ENCODE measurements around the gene CCNA1. TPM values are rescaled to one million over a fixed set of nuclear protein-coding genes. Genes with fewer than 3 reads are reported as not detected.

The CCNA1 gene
- total RNA-seq (ENCODE audit: low replicate concordance) = 0.09 TPM in 1 of 2 replicates, not detected in the other

GRCh38 chr13:36432106-36432544 is at the start of gene CCNA1:
TSS of gene CCNA1 (plus strand) at chr13:36432495. CDS start at chr13:36433057, 562 bp downstream.
- TF ChIP-seq CTCF (IDR thresholded peaks at IDR 0.05; ENCODE audit: insufficient read depth, low read length) = no peak
- no peak for DNase-seq (ENCODE audit: low read depth)

GRCh38 chr13:36385489-36385888 is 46.8 kb upstream of the CCNA1 start:
- H3K4me3 ChIP-seq (ENCODE audit: low read depth, low read length) = no peak overlapping the region
- TF ChIP-seq CTCF (IDR thresholded peaks at IDR 0.05; ENCODE audit: insufficient read depth, low read length) = no peak
- DNase-seq (ENCODE audit: low read depth) = peak; percentile 41

More at GRCh38 chr13:36432106-36432544, at the start of gene CCNA1:
- H3K4me3 ChIP-seq (ENCODE audit: low read depth, low read length) = peak within 1 kb of the TSS; percentile 58

- TF ChIP-seq CTCF (IDR thresholded peaks at IDR 0.05; ENCODE audit: insufficient read depth, low read length) = peak; percentile 71
- no peak overlapping the region for H3K4me3 ChIP-seq (ENCODE audit: low read depth, low read length)
- peak; percentile 89 for DNase-seq (ENCODE audit: low read depth)
Measured at GRCh38 chr13:36395280-36395679, 37.0 kb upstream of the CCNA1 start.

GRCh38 chr13:36405151-36405550 is 27.1 kb upstream of the CCNA1 start:
- no peak for DNase-seq (ENCODE audit: low read depth)
- no peak overlapping the region for H3K4me3 ChIP-seq (ENCODE audit: low read depth, low read length)
- TF ChIP-seq CTCF (IDR thresholded peaks at IDR 0.05; ENCODE audit: insufficient read depth, low read length) = no peak

GRCh38 chr13:36412736-36413135 is 19.6 kb upstream of the CCNA1 start:
- TF ChIP-seq CTCF (IDR thresholded peaks at IDR 0.05; ENCODE audit: insufficient read depth, low read length) = no peak
- peak; percentile 95 for DNase-seq (ENCODE audit: low read depth)
- H3K4me3 ChIP-seq (ENCODE audit: low read depth, low read length) = no peak overlapping the region

- H3K4me3 ChIP-seq (ENCODE audit: low read depth, low read length) = no peak overlapping the region
- no peak for TF ChIP-seq CTCF (IDR thresholded peaks at IDR 0.05; ENCODE audit: insufficient read depth, low read length)
- DNase-seq (ENCODE audit: low read depth) = peak; percentile 57
Measured at GRCh38 chr13:36413161-36413560, 19.1 kb upstream of the CCNA1 start.

GRCh38 chr13:36414461-36414860 is 17.8 kb upstream of the CCNA1 start:
- no peak for DNase-seq (ENCODE audit: low read depth)
- TF ChIP-seq CTCF (IDR thresholded peaks at IDR 0.05; ENCODE audit: insufficient read depth, low read length) = no peak
- H3K4me3 ChIP-seq (ENCODE audit: low read depth, low read length) = no peak overlapping the region

All from fibroblast of the aortic adventitia (primary cell).